Measurements from ENCODE around the gene BRPF3. TPM values are rescaled to one million over a fixed set of nuclear protein-coding genes. Genes with fewer than 3 reads are reported as not detected.

Gene BRPF3
- total RNA-seq, result 10 to 100 TPM; 36.2 to 36.7 TPM
- polyA plus RNA-seq, result 1 to 10 TPM; 1.8 to 7.9 TPM

GRCh38 chr6:36196113-36196879, at the start of gene BRPF3:
TSS of gene BRPF3 (plus strand) at chr6:36196744. CDS start at chr6:36200323, 3,579 bp downstream.
- Histone ChIP-seq H3K27ac (ENCODE audit: low read depth, low read length) (peak within 1 kb of the TSS; percentile 73), H3K36me3 (ENCODE audit: insufficient read depth, low read length) (peaks cover 8% of the 10 kb centered on the region), H3K4me3 (ENCODE audit: low read length in 2 of 2) (peak within 1 kb of the TSS; percentile 71 to 76), H3K4me1 (ENCODE audit: insufficient read depth, low read length) (peaks cover 35% of the 10 kb centered on the region), H3K27me3 (ENCODE audit: insufficient read depth, low read length) (no peaks in the 10 kb centered on the region), H3K9me3 (ENCODE audit: control insufficient read depth in 1 of 2, low read length in 2 of 2) (no peaks in the 10 kb centered on the region)
- Mint-ChIP-seq H3K27me3 (no peaks in the 10 kb centered on the region), H3K4me3 (peak within 1 kb of the TSS; percentile 89 to 94 (median 92)), H3K4me1 (peaks cover 18 to 49% (median 34%) of the 10 kb centered on the region in 4 donors), H3K9me3 (no peaks in the 10 kb centered on the region), H3K27ac (peak within 1 kb of the TSS; percentile 90 to 96 (median 94)), H3K36me3 (peaks cover 13 to 16% of the 10 kb centered on the region in 2 donors)
- intact Hi-C loops (cut with micrococcal nuclease), result loop anchor here (1.0 to 2.0 kb wide), 5 partner anchors 65 to 169 kb away; partner anchors contain the start of genes MAPK13 and MAPK14
- DNase-seq, result peak; percentile 76 to 84 (median 80)
- CTCF ChIA-PET (ENCODE audit: partially characterized antibody), result interaction anchor here (1.1 to 2.4 kb wide), 7 partner anchors 65 to 174 kb away, joined by 3 to 14 read pairs (median 7); no protein-coding TSS in a partner anchor
- POLR2A ChIA-PET (ENCODE audit: partially characterized antibody), result interaction anchor here (0.7 to 4.2 kb wide), 6 partner anchors 66 to 707 kb away, joined by 3 to 37 read pairs (median 13); partner anchors contain the start of genes MAPK13 and MAPK14

GRCh38 chr6:36147294-36147693, 49.2 kb upstream of the BRPF3 start:
- H3K27me3 ChIP-seq (ENCODE audit: insufficient read depth, low read length), result no peaks in the 10 kb centered on the region
- H3K9me3 Mint-ChIP-seq, result peaks cover 0 to 12% (median 8%) of the 10 kb centered on the region in 8 donors
- H3K4me1 Mint-ChIP-seq, result peaks cover 8 to 20% (median 16%) of the 10 kb centered on the region in 4 donors
- no peaks in the 10 kb centered on the region for H3K27me3 Mint-ChIP-seq
- no peak overlapping the region for H3K4me3 ChIP-seq (ENCODE audit: low read length in 2 of 2)
- H3K4me3 Mint-ChIP-seq, result peak overlapping the region in 1 of 8 donors; percentile 65
- no peaks in the 10 kb centered on the region for H3K36me3 ChIP-seq (ENCODE audit: insufficient read depth, low read length)
- peaks cover 4% of the 10 kb centered on the region in 2 donors for H3K36me3 Mint-ChIP-seq
- no peak for DNase-seq
- peak overlapping the region in 4 of 7 donors; percentile 70 to 78 (median 77) for H3K27ac Mint-ChIP-seq
- no peak overlapping the region for H3K27ac ChIP-seq (ENCODE audit: low read depth, low read length)
- intact Hi-C loops (cut with micrococcal nuclease), result no loop called here
- H3K4me1 ChIP-seq (ENCODE audit: insufficient read depth, low read length), result peaks cover 29% of the 10 kb centered on the region
- no peaks in the 10 kb centered on the region for H3K9me3 ChIP-seq (ENCODE audit: control insufficient read depth in 1 of 2, low read length in 2 of 2)
- ChIA-PET POLR2A (ENCODE audit: partially characterized antibody) (interaction anchor here (1.9 kb wide), 1 partner anchor 16 kb away, joined by 4 read pairs; no protein-coding TSS in a partner anchor), CTCF (ENCODE audit: partially characterized antibody) (interaction anchor here (2.4 kb wide), 1 partner anchor 52 kb away, joined by 6 read pairs; no protein-coding TSS in a partner anchor)

- Mint-ChIP-seq H3K27ac (no peak overlapping the region), H3K36me3 (peaks cover 3 to 11% of the 10 kb centered on the region in 2 donors), H3K9me3 (peaks cover 0 to 12% (median 8%) of the 10 kb centered on the region in 8 donors), H3K4me1 (peaks cover 8 to 20% (median 15%) of the 10 kb centered on the region in 4 donors), H3K27me3 (no peaks in the 10 kb centered on the region), H3K4me3 (no peak overlapping the region)
- DNase-seq, result no peak
- Histone ChIP-seq H3K9me3 (ENCODE audit: control insufficient read depth in 1 of 2, low read length in 2 of 2) (no peaks in the 10 kb centered on the region), H3K27ac (ENCODE audit: low read depth, low read length) (no peak overlapping the region), H3K27me3 (ENCODE audit: insufficient read depth, low read length) (no peaks in the 10 kb centered on the region), H3K4me3 (ENCODE audit: low read length in 2 of 2) (no peak overlapping the region), H3K4me1 (ENCODE audit: insufficient read depth, low read length) (peaks cover 29% of the 10 kb centered on the region), H3K36me3 (ENCODE audit: insufficient read depth, low read length) (no peaks in the 10 kb centered on the region)
- intact Hi-C loops (cut with micrococcal nuclease), result no loop called here
- ChIA-PET POLR2A (ENCODE audit: partially characterized antibody) (no interaction called here), CTCF (ENCODE audit: partially characterized antibody) (interaction anchor here (1.0 kb wide), 1 partner anchor 46 kb away, joined by 3 read pairs; no protein-coding TSS in a partner anchor)
Measured at GRCh38 chr6:36149476-36149875, 47.1 kb upstream of the BRPF3 start.

GRCh38 chr6:36150283-36150682, 46.3 kb upstream of the BRPF3 start:
- POLR2A ChIA-PET (ENCODE audit: partially characterized antibody), result no interaction called here
- Histone ChIP-seq H3K9me3 (ENCODE audit: control insufficient read depth in 1 of 2, low read length in 2 of 2) (no peaks in the 10 kb centered on the region), H3K4me1 (ENCODE audit: insufficient read depth, low read length) (peaks cover 29% of the 10 kb centered on the region), H3K27ac (ENCODE audit: low read depth, low read length) (no peak overlapping the region), H3K36me3 (ENCODE audit: insufficient read depth, low read length) (no peaks in the 10 kb centered on the region), H3K27me3 (ENCODE audit: insufficient read depth, low read length) (no peaks in the 10 kb centered on the region), H3K4me3 (ENCODE audit: low read length in 2 of 2) (no peak overlapping the region)
- Mint-ChIP-seq H3K36me3 (peaks cover 3 to 11% of the 10 kb centered on the region in 2 donors), H3K27me3 (no peaks in the 10 kb centered on the region), H3K9me3 (peaks cover 0 to 14% (median 9%) of the 10 kb centered on the region in 8 donors), H3K4me1 (peaks cover 8 to 20% (median 15%) of the 10 kb centered on the region in 4 donors), H3K4me3 (no peak overlapping the region), H3K27ac (peak overlapping the region in 1 of 7 donors; percentile 10)
- intact Hi-C loops (cut with micrococcal nuclease), result no loop called here
- no peak for DNase-seq
- CTCF ChIA-PET (ENCODE audit: partially characterized antibody), result interaction anchor here (0.5 to 1.0 kb wide), 3 partner anchors 19 to 191 kb away, joined by 3 read pairs; no protein-coding TSS in a partner anchor

DNA sequence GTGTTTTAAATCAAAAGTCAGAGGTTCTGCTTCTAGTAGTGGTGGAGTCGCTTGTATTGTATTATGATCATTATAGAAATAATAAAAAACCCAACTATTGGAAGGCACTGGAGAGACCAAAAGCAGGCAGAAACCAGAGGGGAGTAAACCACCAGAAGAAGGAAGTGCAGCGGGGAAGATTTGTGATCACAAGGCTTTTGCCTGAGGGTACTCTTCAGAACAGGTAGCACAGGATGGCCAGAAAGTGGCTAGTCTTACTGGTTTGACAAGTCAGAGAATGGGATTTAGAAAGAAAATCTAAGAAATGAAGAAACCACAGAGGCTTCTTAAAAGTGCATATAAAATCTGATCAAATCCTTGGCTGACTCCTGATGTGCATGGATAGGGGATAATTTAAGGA, 42.3 kb upstream of the BRPF3 start:
- H3K4me3 Mint-ChIP-seq, result no peak overlapping the region

GRCh38 chr6:36155662-36156061, 40.9 kb upstream of the BRPF3 start:
- no peak overlapping the region for H3K27ac Mint-ChIP-seq
- intact Hi-C loops (cut with micrococcal nuclease), result no loop called here
- ChIA-PET CTCF (ENCODE audit: partially characterized antibody) (no interaction called here), POLR2A (ENCODE audit: partially characterized antibody) (no interaction called here)
- Histone ChIP-seq H3K4me1 (ENCODE audit: insufficient read depth, low read length) (peaks cover under 1% of the 10 kb centered on the region), H3K27ac (ENCODE audit: low read depth, low read length) (no peak overlapping the region), H3K9me3 (ENCODE audit: control insufficient read depth in 1 of 2, low read length in 2 of 2) (no peaks in the 10 kb centered on the region), H3K27me3 (ENCODE audit: insufficient read depth, low read length) (no peaks in the 10 kb centered on the region), H3K4me3 (ENCODE audit: low read length in 2 of 2) (no peak overlapping the region), H3K36me3 (ENCODE audit: insufficient read depth, low read length) (no peaks in the 10 kb centered on the region)
- H3K9me3 Mint-ChIP-seq, result peaks cover 0 to 11% (median 6%) of the 10 kb centered on the region in 8 donors
- no peak overlapping the region for H3K4me3 Mint-ChIP-seq
- peaks cover 0 to 20% of the 10 kb centered on the region in 2 donors for H3K36me3 Mint-ChIP-seq
- H3K27me3 Mint-ChIP-seq, result no peaks in the 10 kb centered on the region
- H3K4me1 Mint-ChIP-seq, result peaks cover 0 to under 1% (median 0%) of the 10 kb centered on the region in 4 donors
- DNase-seq, result no peak

More for the DNA sequence above, 42.3 kb upstream of the BRPF3 start:
- Histone ChIP-seq H3K36me3 (ENCODE audit: insufficient read depth, low read length) (no peaks in the 10 kb centered on the region), H3K4me3 (ENCODE audit: low read length in 2 of 2) (no peak overlapping the region), H3K4me1 (ENCODE audit: insufficient read depth, low read length) (peaks cover 12% of the 10 kb centered on the region), H3K27ac (ENCODE audit: low read depth, low read length) (no peak overlapping the region), H3K9me3 (ENCODE audit: control insufficient read depth in 1 of 2, low read length in 2 of 2) (no peaks in the 10 kb centered on the region), H3K27me3 (ENCODE audit: insufficient read depth, low read length) (no peaks in the 10 kb centered on the region)
- H3K9me3 Mint-ChIP-seq, result peaks cover 0 to 11% (median 5%) of the 10 kb centered on the region in 8 donors
- intact Hi-C loops (cut with micrococcal nuclease), result no loop called here
- DNase-seq, result no peak
- CTCF ChIA-PET (ENCODE audit: partially characterized antibody), result no interaction called here
- peaks cover 0 to 13% of the 10 kb centered on the region in 2 donors for H3K36me3 Mint-ChIP-seq
- H3K4me1 Mint-ChIP-seq, result peaks cover 0 to 6% (median 3%) of the 10 kb centered on the region in 4 donors
- H3K27me3 Mint-ChIP-seq, result no peaks in the 10 kb centered on the region
- no peak overlapping the region for H3K27ac Mint-ChIP-seq
- POLR2A ChIA-PET (ENCODE audit: partially characterized antibody), result no interaction called here

DNA sequence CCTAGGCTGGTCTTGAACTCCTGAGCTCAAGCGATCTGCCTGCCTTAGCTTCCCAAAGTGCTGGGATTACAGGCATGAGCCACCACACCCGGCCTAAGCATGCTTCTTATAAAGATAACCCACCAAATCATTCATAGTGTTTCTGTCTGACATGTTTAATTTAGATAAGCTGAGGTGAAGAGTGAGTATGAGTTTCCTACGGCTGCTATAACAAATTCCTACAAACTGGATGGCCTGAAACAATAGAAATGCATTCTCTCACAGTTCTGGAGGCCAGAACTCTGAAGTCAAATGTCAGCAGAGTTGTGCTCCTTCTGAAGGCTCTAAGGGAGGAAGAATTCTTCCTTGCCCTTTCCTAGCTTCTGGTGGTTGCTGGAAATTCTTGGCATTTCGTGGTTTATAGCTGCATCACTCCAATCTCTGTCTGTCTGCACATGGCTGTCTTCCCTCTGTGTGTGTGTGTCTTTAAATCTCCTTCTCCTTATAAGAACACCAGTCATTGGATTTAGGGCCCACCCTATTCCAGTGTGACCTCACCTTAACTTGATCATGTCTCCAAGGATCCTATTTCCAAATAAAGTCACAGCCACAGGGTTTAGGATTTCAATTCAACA, 36.3 kb upstream of the BRPF3 start:
- H3K27ac ChIP-seq (ENCODE audit: low read depth, low read length), result no peak overlapping the region
- intact Hi-C loops (cut with micrococcal nuclease), result no loop called here
- H3K4me1 ChIP-seq (ENCODE audit: insufficient read depth, low read length), result no peaks in the 10 kb centered on the region
- POLR2A ChIA-PET (ENCODE audit: partially characterized antibody), result no interaction called here
- no peaks in the 10 kb centered on the region for H3K27me3 ChIP-seq (ENCODE audit: insufficient read depth, low read length)
- no peak overlapping the region for H3K4me3 ChIP-seq (ENCODE audit: low read length in 2 of 2)
- no peak for DNase-seq
- no peak overlapping the region for H3K4me3 Mint-ChIP-seq
- no peaks in the 10 kb centered on the region for H3K36me3 ChIP-seq (ENCODE audit: insufficient read depth, low read length)
- H3K9me3 Mint-ChIP-seq, result peaks cover 0 to 9% (median 6%) of the 10 kb centered on the region in 8 donors
- no peaks in the 10 kb centered on the region for H3K4me1 Mint-ChIP-seq
- H3K27me3 Mint-ChIP-seq, result no peaks in the 10 kb centered on the region
- CTCF ChIA-PET (ENCODE audit: partially characterized antibody), result no interaction called here
- peaks cover 0 to 16% of the 10 kb centered on the region in 2 donors for H3K36me3 Mint-ChIP-seq
- no peak overlapping the region for H3K27ac Mint-ChIP-seq
- no peaks in the 10 kb centered on the region for H3K9me3 ChIP-seq (ENCODE audit: control insufficient read depth in 1 of 2, low read length in 2 of 2)

All from CD4-positive, alpha-beta memory T cell (primary cell).